Erythroblast (primary cell): ENCODE data around the gene OAS2.

Source experiments
- GATA1 ChIP-seq: IDR thresholded peaks from 2 replicates; pipeline ENCODE4 v1.6.1; 2011; ENCODE audit warnings: low read depth, mild to moderate bottlenecking, control low read depth, low read length, moderate library complexity
- POLR2A ChIP-seq: IDR thresholded peaks from 2 replicates; pipeline ENCODE4 v1.6.1; 2011; ENCODE audit warnings: mild to moderate bottlenecking, low read length

GRCh38 chr12:112973011-112973735 lies 5.1 kb upstream of the OAS2 start:
- TF ChIP-seq POLR2A: no peak
- TF ChIP-seq GATA1: no peak
